ENCODE measurements around the gene TP53I11.

TP53I11 gene

DNA sequence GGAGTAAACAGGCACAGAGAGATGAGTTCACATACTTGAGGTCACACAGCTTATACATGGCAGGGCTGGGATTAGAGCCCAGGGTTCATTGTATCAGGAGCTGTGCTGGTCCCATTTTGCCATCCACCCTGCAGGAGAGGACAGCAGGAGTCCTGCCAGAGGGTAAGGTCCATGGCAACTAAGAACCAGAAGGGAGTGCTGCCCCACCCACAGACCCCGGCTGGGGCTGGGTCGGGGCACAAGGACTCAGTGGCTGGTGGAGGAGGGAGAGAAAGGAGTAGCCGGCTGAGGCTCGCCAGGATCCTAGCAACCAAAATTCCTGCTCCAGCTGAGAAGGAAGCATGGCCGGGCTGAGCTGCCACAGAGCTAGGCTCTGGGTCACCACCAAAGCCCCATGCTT, 25.9 kb upstream of the TP53I11 start:
- Histone ChIP-seq H2AFZ (ENCODE audit: low read length) (no peak overlapping the region), H4K20me1 (ENCODE audit: insufficient read depth, low read length) (no peaks in the 10 kb centered on the region), H3K27ac (ENCODE audit: low read length) (no peak overlapping the region), H3K4me3 (ENCODE audit: low read length) (no peak overlapping the region), H3K79me2 (ENCODE audit: low read length) (no peaks in the 10 kb centered on the region), H3K4me2 (ENCODE audit: low read depth, low read length) (no peak overlapping the region), H3K36me3 (replicated peaks; ENCODE audit: insufficient read depth, low read length) (no peaks in the 10 kb centered on the region), H3K27me3 (replicated peaks; ENCODE audit: insufficient read depth, low read length) (no peaks in the 10 kb centered on the region), H3K4me1 (ENCODE audit: low read length) (0 out of 2 replicates have a peak, but pooled peaks cover 2% of the 10 kb centered on the region), H3K9me3 (replicated peaks; ENCODE audit: insufficient read depth, low read length) (no peaks in the 10 kb centered on the region), H3K9me2 (replicated peaks; ENCODE audit: insufficient read depth, low read length) (no peaks in the 10 kb centered on the region), H3F3A (ENCODE audit: insufficient read depth, low read length) (no peaks in the 10 kb centered on the region), H3K9ac (ENCODE audit: low read length) (no peak overlapping the region)
- no peak for DNase-seq
- no peak for TF ChIP-seq EZH2phosphoT487 (IDR thresholded peaks at IDR 0.05; ENCODE audit: low read length)
- TF ChIP-seq EZH2 (optimal IDR thresholded peaks at IDR 0.05; ENCODE audit: low read depth, low read length), result no peak
- TF ChIP-seq, protein P1, sequence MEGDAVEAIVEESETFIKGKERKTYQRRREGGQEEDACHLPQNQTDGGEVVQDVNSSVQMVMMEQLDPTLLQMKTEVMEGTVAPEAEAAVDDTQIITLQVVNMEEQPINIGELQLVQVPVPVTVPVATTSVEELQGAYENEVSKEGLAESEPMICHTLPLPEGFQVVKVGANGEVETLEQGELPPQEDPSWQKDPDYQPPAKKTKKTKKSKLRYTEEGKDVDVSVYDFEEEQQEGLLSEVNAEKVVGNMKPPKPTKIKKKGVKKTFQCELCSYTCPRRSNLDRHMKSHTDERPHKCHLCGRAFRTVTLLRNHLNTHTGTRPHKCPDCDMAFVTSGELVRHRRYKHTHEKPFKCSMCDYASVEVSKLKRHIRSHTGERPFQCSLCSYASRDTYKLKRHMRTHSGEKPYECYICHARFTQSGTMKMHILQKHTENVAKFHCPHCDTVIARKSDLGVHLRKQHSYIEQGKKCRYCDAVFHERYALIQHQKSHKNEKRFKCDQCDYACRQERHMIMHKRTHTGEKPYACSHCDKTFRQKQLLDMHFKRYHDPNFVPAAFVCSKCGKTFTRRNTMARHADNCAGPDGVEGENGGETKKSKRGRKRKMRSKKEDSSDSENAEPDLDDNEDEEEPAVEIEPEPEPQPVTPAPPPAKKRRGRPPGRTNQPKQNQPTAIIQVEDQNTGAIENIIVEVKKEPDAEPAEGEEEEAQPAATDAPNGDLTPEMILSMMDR (IDR thresholded peaks at IDR 0.05; ENCODE audit: low read length), result no peak

DNA sequence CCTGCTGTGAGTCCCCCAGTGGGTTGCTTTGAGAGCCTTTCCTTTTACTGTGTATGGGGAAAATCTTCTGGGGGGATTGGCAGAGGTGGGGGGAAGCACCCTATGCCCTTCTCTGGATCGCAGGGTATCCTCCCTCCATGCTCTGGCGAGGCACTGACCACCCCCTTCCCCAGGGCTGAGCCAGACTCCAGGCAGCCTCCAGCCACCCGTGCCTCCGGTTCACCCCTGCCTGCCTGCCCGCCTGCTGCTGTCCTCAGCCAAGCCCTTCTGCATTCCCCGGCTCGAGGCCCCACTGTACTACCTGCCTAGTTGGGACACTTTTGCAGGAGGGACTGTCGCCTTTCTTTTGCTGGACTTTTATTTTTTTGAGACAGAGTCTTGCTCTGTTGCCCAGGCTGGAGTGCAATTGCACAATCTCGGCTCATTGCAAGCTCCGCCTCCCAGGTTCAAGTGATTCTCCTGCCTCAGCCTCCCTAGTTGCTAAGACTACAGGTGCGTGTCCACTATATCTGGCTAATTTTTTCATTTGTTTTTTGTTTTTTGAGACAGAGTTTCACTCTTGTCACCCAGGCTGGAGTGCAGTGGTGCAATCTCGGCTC, 23.8 kb upstream of the TP53I11 start:
- no peak overlapping the region for H3K27ac ChIP-seq (ENCODE audit: low read length)
- H3F3A ChIP-seq (ENCODE audit: insufficient read depth, low read length), result no peaks in the 10 kb centered on the region
- H2AFZ ChIP-seq (ENCODE audit: low read length), result no peak overlapping the region
- H3K36me3 ChIP-seq (replicated peaks; ENCODE audit: insufficient read depth, low read length), result no peaks in the 10 kb centered on the region
- no peak overlapping the region for H3K4me3 ChIP-seq (ENCODE audit: low read length)
- H3K27me3 ChIP-seq (replicated peaks; ENCODE audit: insufficient read depth, low read length), result no peaks in the 10 kb centered on the region
- 0 out of 2 replicates have a peak, but pooled peaks cover 2% of the 10 kb centered on the region for H3K4me1 ChIP-seq (ENCODE audit: low read length)
- no peaks in the 10 kb centered on the region for H4K20me1 ChIP-seq (ENCODE audit: insufficient read depth, low read length)
- TF ChIP-seq EZH2phosphoT487 (IDR thresholded peaks at IDR 0.05; ENCODE audit: low read length) (no peak), EZH2 (optimal IDR thresholded peaks at IDR 0.05; ENCODE audit: low read depth, low read length) (no peak)
- TF ChIP-seq, protein P1 (IDR thresholded peaks at IDR 0.05; ENCODE audit: low read length), result no peak
- no peak overlapping the region for H3K9ac ChIP-seq (ENCODE audit: low read length)
- no peak overlapping the region for H3K4me2 ChIP-seq (ENCODE audit: low read depth, low read length)
- no peak for DNase-seq
- H3K9me2 ChIP-seq (replicated peaks; ENCODE audit: insufficient read depth, low read length), result no peaks in the 10 kb centered on the region
- no peaks in the 10 kb centered on the region for H3K79me2 ChIP-seq (ENCODE audit: low read length)
- H3K9me3 ChIP-seq (replicated peaks; ENCODE audit: insufficient read depth, low read length), result no peaks in the 10 kb centered on the region

DNA sequence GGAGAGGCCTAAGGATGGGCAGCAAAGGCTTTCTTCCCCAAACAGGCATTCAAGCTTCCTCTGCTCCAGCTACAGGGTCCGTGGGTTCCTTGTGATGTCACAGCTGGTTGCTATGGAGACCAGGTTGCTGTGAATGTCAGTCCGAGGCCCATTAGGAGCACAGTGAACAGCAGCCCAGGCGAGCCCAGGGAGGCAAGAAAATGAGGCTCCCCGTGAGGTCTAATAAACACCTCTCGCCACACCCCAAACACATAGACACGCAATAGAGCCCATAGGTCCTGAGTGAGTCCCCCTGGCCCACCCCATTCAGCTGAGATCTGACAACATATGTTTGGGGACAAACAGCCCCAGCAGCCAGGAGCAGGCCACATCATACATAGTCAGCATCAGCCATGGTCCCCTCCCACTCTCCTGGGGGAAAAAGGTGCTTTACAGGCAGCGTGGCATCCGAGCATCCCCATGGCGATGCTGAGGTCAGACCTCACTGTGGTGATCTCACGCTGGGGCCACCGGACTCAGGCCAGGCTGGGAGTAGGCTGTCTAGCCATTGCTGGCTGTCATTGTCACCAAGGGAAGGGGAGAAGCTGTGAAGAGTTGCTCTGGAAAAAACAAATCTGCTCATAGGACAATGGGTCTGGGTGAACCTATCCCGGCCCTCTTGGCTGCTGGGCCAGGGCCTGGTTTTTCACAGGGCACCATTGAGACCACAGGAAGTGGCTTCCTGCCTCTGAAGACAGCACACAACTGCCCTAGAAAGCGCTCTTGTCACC, 23.1 kb upstream of the TP53I11 start:
- DNase-seq, result no peak
- no peaks in the 10 kb centered on the region for H3K36me3 ChIP-seq (replicated peaks; ENCODE audit: insufficient read depth, low read length)
- no peak overlapping the region for H3K4me3 ChIP-seq (ENCODE audit: low read length)
- H3K9me3 ChIP-seq (replicated peaks; ENCODE audit: insufficient read depth, low read length), result no peaks in the 10 kb centered on the region
- TF ChIP-seq EZH2phosphoT487 (IDR thresholded peaks at IDR 0.05; ENCODE audit: low read length), result no peak
- TF ChIP-seq, protein P1 (IDR thresholded peaks at IDR 0.05; ENCODE audit: low read length), result no peak
- TF ChIP-seq EZH2 (optimal IDR thresholded peaks at IDR 0.05; ENCODE audit: low read depth, low read length), result no peak
- no peaks in the 10 kb centered on the region for H3F3A ChIP-seq (ENCODE audit: insufficient read depth, low read length)
- H3K27ac ChIP-seq (ENCODE audit: low read length), result no peak overlapping the region
- no peaks in the 10 kb centered on the region for H3K79me2 ChIP-seq (ENCODE audit: low read length)
- H3K9ac ChIP-seq (ENCODE audit: low read length), result no peak overlapping the region
- H3K9me2 ChIP-seq (replicated peaks; ENCODE audit: insufficient read depth, low read length), result no peaks in the 10 kb centered on the region
- H3K27me3 ChIP-seq (replicated peaks; ENCODE audit: insufficient read depth, low read length), result no peaks in the 10 kb centered on the region
- H2AFZ ChIP-seq (ENCODE audit: low read length), result no peak overlapping the region
- no peaks in the 10 kb centered on the region for H4K20me1 ChIP-seq (ENCODE audit: insufficient read depth, low read length)
- H3K4me2 ChIP-seq (ENCODE audit: low read depth, low read length), result no peak overlapping the region
- 0 out of 2 replicates have a peak, but pooled peaks cover under 1% of the 10 kb centered on the region for H3K4me1 ChIP-seq (ENCODE audit: low read length)
